ENCODE measurements around the gene TUBA4B. TPM values are rescaled to one million over a fixed set of nuclear protein-coding genes. Genes with fewer than 3 reads are reported as not detected.

The TUBA4B gene
- total RNA-seq, 2 experiments from 2014 or later: not detected

DNA sequence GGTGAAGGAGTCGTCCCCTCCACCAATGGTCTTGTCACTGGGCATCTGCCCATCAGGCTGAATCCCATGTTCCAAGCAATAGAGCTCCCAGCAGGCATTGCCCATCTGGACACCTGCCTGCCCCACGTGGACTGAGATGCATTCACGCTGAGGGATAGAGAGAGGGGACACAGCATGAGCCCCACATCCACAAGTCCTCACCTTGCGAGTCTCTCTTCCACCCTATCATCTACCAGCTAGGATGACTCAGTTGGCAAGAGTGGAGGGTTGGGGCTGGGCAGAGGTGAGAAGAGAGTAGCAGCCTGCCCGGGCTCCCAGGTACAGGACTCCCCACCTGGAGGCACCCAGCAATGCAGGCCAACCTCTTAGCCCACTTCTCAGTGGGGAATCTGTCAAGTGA, 959 bp upstream of the TUBA4B start:
- no peak overlapping the region for H2AFZ ChIP-seq (ENCODE audit: low read length)
- peaks cover 48% of the 10 kb centered on the region for H3K36me3 ChIP-seq (ENCODE audit: insufficient read depth, low read length)
- no peaks in the 10 kb centered on the region for H4K20me1 ChIP-seq (ENCODE audit: insufficient read depth, low read length)
- CTCF ChIA-PET (ENCODE audit: unreplicated experiment): no interaction called here
- POLR2A ChIA-PET: interaction anchor here (0.6 to 2.3 kb wide), 7 partner anchors 20 to 180 kb away, joined by 3 to 8 read pairs (median 4); partner anchors contain the start of genes CNPPD1 and DNAJB2
- intact Hi-C loops (cut with micrococcal nuclease; ENCODE audit: unreplicated experiment): loop anchor here (2.0 to 10.0 kb wide), 2 partner anchors 75 to 357 kb away; partner anchors contain the start of gene CNPPD1
- peak overlapping the region; percentile 96 for H3K27ac ChIP-seq (ENCODE audit: low read depth, low read length, poor library complexity, severe bottlenecking)
- peak; percentile 27 for DNase-seq (ENCODE audit: low spot score)
- peaks cover 44% of the 10 kb centered on the region for H3K79me2 ChIP-seq (ENCODE audit: insufficient read depth, low read depth, low read length)
- H3K9me3 ChIP-seq (ENCODE audit: low read length): no peaks in the 10 kb centered on the region
- peak overlapping the region; percentile 93 for H3K4me2 ChIP-seq (ENCODE audit: low read length)
- TF ChIP-seq, protein P1, sequence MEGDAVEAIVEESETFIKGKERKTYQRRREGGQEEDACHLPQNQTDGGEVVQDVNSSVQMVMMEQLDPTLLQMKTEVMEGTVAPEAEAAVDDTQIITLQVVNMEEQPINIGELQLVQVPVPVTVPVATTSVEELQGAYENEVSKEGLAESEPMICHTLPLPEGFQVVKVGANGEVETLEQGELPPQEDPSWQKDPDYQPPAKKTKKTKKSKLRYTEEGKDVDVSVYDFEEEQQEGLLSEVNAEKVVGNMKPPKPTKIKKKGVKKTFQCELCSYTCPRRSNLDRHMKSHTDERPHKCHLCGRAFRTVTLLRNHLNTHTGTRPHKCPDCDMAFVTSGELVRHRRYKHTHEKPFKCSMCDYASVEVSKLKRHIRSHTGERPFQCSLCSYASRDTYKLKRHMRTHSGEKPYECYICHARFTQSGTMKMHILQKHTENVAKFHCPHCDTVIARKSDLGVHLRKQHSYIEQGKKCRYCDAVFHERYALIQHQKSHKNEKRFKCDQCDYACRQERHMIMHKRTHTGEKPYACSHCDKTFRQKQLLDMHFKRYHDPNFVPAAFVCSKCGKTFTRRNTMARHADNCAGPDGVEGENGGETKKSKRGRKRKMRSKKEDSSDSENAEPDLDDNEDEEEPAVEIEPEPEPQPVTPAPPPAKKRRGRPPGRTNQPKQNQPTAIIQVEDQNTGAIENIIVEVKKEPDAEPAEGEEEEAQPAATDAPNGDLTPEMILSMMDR (conservative IDR thresholded peaks at IDR 0.05; ENCODE audit: low read length): 0 out of 2 replicates have a peak, but pooled peaks have one; percentile 22
- TF ChIP-seq EZH2phosphoT487 (IDR thresholded peaks at IDR 0.05; ENCODE audit: borderline replicate concordance, low read depth, low read length): no peak
- H3K9me2 ChIP-seq (ENCODE audit: insufficient read depth, low read length): no peaks in the 10 kb centered on the region
- peaks cover 66% of the 10 kb centered on the region for H3K4me1 ChIP-seq (ENCODE audit: insufficient read depth, low read length, poor library complexity, severe bottlenecking)
- BruUV-seq (replicated peaks): no TSS peak
- H3K4me3 ChIP-seq (ENCODE audit: low read depth, low read length, poor library complexity, severe bottlenecking): peak overlapping the region; percentile 87

DNA sequence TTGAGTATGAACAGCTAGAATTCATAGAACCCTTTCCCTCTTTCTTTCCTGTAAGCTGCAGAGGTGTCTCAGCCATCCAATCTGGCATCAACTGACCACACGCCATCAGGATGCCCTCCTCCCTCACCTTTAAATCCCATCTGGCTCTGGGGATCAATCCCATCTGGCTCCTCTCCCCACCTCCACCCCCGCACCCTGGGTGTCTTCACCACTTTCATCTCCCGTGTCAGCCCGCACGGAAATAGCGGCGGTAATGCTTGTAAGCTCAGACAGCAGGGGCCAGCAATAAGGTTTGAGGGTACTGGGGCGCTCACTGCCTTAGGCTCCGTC, 508 bp upstream of the TUBA4B start:
- H3K4me2 ChIP-seq (ENCODE audit: low read length): peak overlapping the region; percentile 93
- H3K4me3 ChIP-seq (ENCODE audit: low read depth, low read length, poor library complexity, severe bottlenecking): peak overlapping the region; percentile 87
- intact Hi-C loops (cut with micrococcal nuclease; ENCODE audit: unreplicated experiment): loop anchor here (2.0 to 10.0 kb wide), 2 partner anchors 76 to 358 kb away; partner anchors contain the start of gene CNPPD1
- H3K4me1 ChIP-seq (ENCODE audit: insufficient read depth, low read length, poor library complexity, severe bottlenecking): peaks cover 62% of the 10 kb centered on the region
- no peak for DNase-seq (ENCODE audit: low spot score)
- BruUV-seq (replicated peaks): no TSS peak
- POLR2A ChIA-PET: interaction anchor here (0.6 to 2.3 kb wide), 13 partner anchors 8 to 689 kb away, joined by 3 to 8 read pairs (median 3); partner anchors contain the start of genes ANKZF1, ATG9A, CNPPD1 and DNAJB2
- H3K9me3 ChIP-seq (ENCODE audit: low read length): no peaks in the 10 kb centered on the region
- no peak overlapping the region for H2AFZ ChIP-seq (ENCODE audit: low read length)
- no peaks in the 10 kb centered on the region for H3K9me2 ChIP-seq (ENCODE audit: insufficient read depth, low read length)
- no peaks in the 10 kb centered on the region for H4K20me1 ChIP-seq (ENCODE audit: insufficient read depth, low read length)
- peaks cover 41% of the 10 kb centered on the region for H3K79me2 ChIP-seq (ENCODE audit: insufficient read depth, low read depth, low read length)
- CTCF ChIA-PET (ENCODE audit: unreplicated experiment): interaction anchor here (2.6 kb wide), 1 partner anchor 25 kb away, joined by 7 read pairs; the partner anchor contains the start of gene DNAJB2
- peaks cover 44% of the 10 kb centered on the region for H3K36me3 ChIP-seq (ENCODE audit: insufficient read depth, low read length)
- peak overlapping the region; percentile 96 for H3K27ac ChIP-seq (ENCODE audit: low read depth, low read length, poor library complexity, severe bottlenecking)
- no peak for TF ChIP-seq EZH2phosphoT487 (IDR thresholded peaks at IDR 0.05; ENCODE audit: borderline replicate concordance, low read depth, low read length)
- TF ChIP-seq, protein P1 (conservative IDR thresholded peaks at IDR 0.05; ENCODE audit: low read length): no peak
